GM21723 (cell line): ENCODE measurements around the gene POTEF.
"Not testable (repeated sequence)": the region's sequence is repeated elsewhere in the genome, so short reads cannot be mapped to it uniquely, and the experiment has no call there.

ENCODE experiments used
- ATAC-seq: cut with Tn5 transposase; IDR thresholded peaks from one replicate; pipeline ENCODE4 v1.9.1; 2021; ENCODE audit warnings: mild to moderate bottlenecking, moderate library complexity; ENCODE audit not compliant: unreplicated experiment

POTEF gene

GRCh38 chr2:130152816-130153595, 24.0 kb upstream of the POTEF start:
- ATAC-seq = no peak

GRCh38 chr2:130152136-130152815, 23.3 kb upstream of the POTEF start:
- ATAC-seq = not testable (repeated sequence)

GRCh38 chr2:130151145-130151512, 22.1 kb upstream of the POTEF start:
- not testable (repeated sequence) for ATAC-seq

- ATAC-seq = no peak
These were observed 21.4 kb upstream of the POTEF start for GRCh38 chr2:130150181-130151144.

- ATAC-seq = not testable (repeated sequence)
These were observed 19.5 kb upstream of the POTEF start for GRCh38 chr2:130148515-130148914.

GRCh38 chr2:130145006-130145414, 16.0 kb upstream of the POTEF start, which contains the start of gene CCDC74B:
TSS of gene CCDC74B (minus strand) at chr2:130145112. CDS start at chr2:130144996, 116 bp downstream.
- peak; percentile 92 for ATAC-seq

GRCh38 chr2:130143266-130144039, 14.4 kb upstream of the POTEF start:
- not testable (repeated sequence) for ATAC-seq

- ATAC-seq = not testable (repeated sequence)
These were observed 13.6 kb upstream of the POTEF start for GRCh38 chr2:130142396-130143265.

- ATAC-seq = not testable (repeated sequence)
These were observed 12.8 kb upstream of the POTEF start for GRCh38 chr2:130141645-130142370.

GRCh38 chr2:130141002-130141401, 12.0 kb upstream of the POTEF start:
- ATAC-seq = not testable (repeated sequence)

GRCh38 chr2:130140516-130140915, 11.5 kb upstream of the POTEF start:
- not testable (repeated sequence) for ATAC-seq

- not testable (repeated sequence) for ATAC-seq
These were observed 10.6 kb upstream of the POTEF start for GRCh38 chr2:130139331-130140280.

GRCh38 chr2:130138841-130139251, 9.8 kb upstream of the POTEF start:
- ATAC-seq = not testable (repeated sequence)

GRCh38 chr2:130138326-130138725, 9.3 kb upstream of the POTEF start:
- not testable (repeated sequence) for ATAC-seq

- not testable (repeated sequence) for ATAC-seq
These were observed 8.1 kb upstream of the POTEF start for GRCh38 chr2:130137118-130137517.

GRCh38 chr2:130136546-130136945, 7.5 kb upstream of the POTEF start:
- ATAC-seq = not testable (repeated sequence)
